Activated T-cell treated with anti-CD3 and anti-CD28 coated beads, Interleukin-2, amount 50 U/mL, for 24 hours (primary cell): ENCODE data around the gene CNDP2.

Experiments used
- DNase-seq: peaks from one replicate; pipeline ENCODE4 v3.0.0-alpha.2; 2020
- H3K27ac Mint-ChIP-seq: 2 replicates; pipeline ENCODE4 v1.8.0; 2020; ENCODE audit warnings: mild to moderate bottlenecking, mixed read lengths
- H3K27me3 Mint-ChIP-seq: 2 replicates; pipeline ENCODE4 v1.8.0; 2020; ENCODE audit warnings: mixed read lengths
- H3K36me3 Mint-ChIP-seq: 2 replicates; pipeline ENCODE4 v1.8.0; 2020; ENCODE audit warnings: low read depth, mixed read lengths
- H3K4me1 Mint-ChIP-seq: 2 replicates; pipeline ENCODE4 v1.8.0; 2020; ENCODE audit warnings: low read depth, mixed read lengths
- H3K4me3 Mint-ChIP-seq: 2 replicates; pipeline ENCODE4 v1.8.0; 2020; ENCODE audit warnings: mild to moderate bottlenecking, moderate library complexity, mixed read lengths
- H3K9me3 Mint-ChIP-seq: 2 replicates; pipeline ENCODE4 v1.8.0; 2020; ENCODE audit warnings: mixed read lengths

Gene CNDP2

DNA sequence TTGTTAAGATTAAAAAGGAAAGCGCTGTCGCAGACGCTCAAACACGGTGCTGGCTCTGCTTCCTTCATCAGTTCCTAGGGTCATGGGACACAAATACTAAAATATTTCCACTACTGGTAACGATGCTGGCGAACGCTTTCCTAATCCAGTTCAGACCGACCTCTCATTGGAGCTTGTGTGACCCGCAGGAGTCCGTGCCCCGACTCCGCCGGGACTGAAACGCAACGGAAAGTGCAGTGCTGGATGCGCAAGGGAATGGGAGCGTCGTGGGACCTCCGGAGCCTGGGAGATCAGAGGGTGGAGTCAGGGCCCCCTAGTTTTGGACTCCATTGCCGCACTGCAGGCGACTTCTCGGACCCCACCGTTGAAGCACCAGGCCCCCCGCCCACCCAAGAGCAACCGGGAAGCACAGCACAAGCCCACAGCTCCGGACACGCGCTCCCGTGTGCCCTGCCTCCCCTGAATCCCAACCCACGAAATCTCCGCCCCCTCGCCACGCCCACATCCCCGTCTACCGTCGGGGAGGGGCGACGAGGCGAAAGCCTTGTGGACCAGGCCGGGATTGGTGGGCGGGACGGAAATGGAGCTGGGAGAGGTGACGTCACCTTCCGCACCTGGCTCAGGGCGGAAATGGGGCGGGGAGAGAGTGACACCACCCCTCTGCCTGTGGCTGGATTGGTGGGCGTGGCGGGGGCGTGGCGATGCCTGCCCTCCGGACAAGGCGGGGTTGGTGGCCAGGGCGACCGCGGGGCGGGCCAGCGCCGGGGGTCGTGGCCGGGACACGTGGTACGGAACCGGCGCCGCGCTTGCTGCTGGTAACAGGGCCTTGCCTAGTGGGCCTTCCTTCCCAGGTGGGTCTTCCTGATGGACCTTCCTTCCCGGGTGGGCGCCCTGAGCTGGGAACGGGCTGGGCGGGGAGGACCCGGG, at the start of gene CNDP2:
TSS of gene CNDP2 (plus strand) at position 783 of the 927 bp plus-strand sequence. CDS start 3,611 bp downstream, outside the sequence.
- peaks cover 48% of the 10 kb centered on the region for H3K4me1 Mint-ChIP-seq
- H3K4me3 Mint-ChIP-seq = peak within 1 kb of the TSS; percentile 91
- H3K9me3 Mint-ChIP-seq = no peaks in the 10 kb centered on the region
- DNase-seq = peak; percentile 100
- H3K27me3 Mint-ChIP-seq = no peaks in the 10 kb centered on the region
- peaks cover 44% of the 10 kb centered on the region for H3K36me3 Mint-ChIP-seq
- peak within 1 kb of the TSS; percentile 100 for H3K27ac Mint-ChIP-seq

- Mint-ChIP-seq H3K4me3 (no peak overlapping the region), H3K27ac (no peak overlapping the region), H3K9me3 (no peaks in the 10 kb centered on the region), H3K4me1 (no peaks in the 10 kb centered on the region), H3K36me3 (no peaks in the 10 kb centered on the region), H3K27me3 (no peaks in the 10 kb centered on the region)
- DNase-seq = no peak
Observed at GRCh38 chr18:74446631-74447403, 49.3 kb upstream of the CNDP2 start.

DNA sequence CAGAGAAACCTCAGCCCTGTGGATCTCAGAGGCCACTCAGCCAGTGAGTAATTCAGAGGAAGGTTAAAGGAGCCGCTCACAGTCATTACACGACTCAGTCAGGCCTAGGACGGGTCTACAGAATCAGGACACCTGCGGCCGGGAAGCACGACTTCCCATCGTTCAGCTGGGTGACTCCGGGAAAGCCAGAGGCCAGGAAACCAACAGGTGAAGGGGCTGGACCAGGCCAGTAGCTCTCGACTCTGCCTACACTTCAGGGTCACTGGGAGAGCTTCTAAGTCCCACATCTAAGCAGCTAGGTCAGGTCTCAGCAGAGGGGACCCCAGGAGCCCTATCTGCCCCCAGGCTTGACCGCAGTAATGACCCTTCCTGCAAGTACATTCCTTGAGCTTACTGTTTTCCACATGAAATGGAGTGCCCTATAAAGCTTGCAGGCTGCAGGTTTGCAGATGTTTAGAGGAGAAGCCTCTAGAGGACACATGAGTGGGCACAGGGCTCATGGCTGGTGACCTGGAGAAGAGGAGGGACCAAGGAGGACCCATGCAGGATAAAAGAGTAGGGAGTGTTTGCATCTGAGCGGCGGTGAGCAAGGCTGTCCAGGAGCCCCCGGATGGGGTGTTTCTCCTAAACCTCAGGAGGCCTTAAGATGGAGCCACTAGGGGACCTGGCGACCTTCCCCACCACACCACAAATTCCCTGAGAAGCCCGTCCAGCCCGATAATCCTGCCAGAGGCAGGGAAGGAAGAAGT, 48.6 kb upstream of the CNDP2 start:
- Mint-ChIP-seq H3K27me3 (no peaks in the 10 kb centered on the region), H3K27ac (no peak overlapping the region)

GRCh38 chr18:74450626-74451025, 45.5 kb upstream of the CNDP2 start:
- H3K27ac Mint-ChIP-seq = no peak overlapping the region
- no peaks in the 10 kb centered on the region for H3K9me3 Mint-ChIP-seq
- H3K4me1 Mint-ChIP-seq = no peaks in the 10 kb centered on the region
- H3K4me3 Mint-ChIP-seq = no peak overlapping the region
- DNase-seq = no peak
- no peaks in the 10 kb centered on the region for H3K36me3 Mint-ChIP-seq
- peaks cover 27% of the 10 kb centered on the region for H3K27me3 Mint-ChIP-seq

More for the DNA sequence above, 48.6 kb upstream of the CNDP2 start:
- DNase-seq = no peak
- no peaks in the 10 kb centered on the region for H3K9me3 Mint-ChIP-seq
- H3K4me1 Mint-ChIP-seq = no peaks in the 10 kb centered on the region
- no peak overlapping the region for H3K4me3 Mint-ChIP-seq
- no peaks in the 10 kb centered on the region for H3K36me3 Mint-ChIP-seq

DNA sequence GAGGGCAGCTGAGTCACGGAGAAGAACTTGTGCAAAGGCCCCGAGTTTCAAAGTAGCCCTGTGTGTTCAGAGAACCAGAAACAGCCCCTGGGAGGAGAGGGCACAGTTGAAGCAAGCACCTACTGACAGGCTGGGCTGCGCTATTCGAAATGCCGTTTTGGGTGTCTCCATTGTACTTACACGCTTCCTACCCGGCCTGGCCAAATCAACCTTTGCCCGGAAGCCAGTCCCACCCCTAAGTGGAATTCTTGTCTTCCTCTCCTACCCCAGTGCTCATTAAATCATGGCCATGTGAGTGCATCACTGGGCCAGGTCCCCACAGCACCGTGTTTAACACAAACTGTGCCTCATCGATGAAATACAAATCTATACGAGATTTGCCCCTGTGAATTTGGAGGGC, 45.0 kb upstream of the CNDP2 start:
- H3K9me3 Mint-ChIP-seq = no peaks in the 10 kb centered on the region
- peaks cover 2% of the 10 kb centered on the region for H3K4me1 Mint-ChIP-seq
- H3K27me3 Mint-ChIP-seq = peaks cover 32% of the 10 kb centered on the region
- H3K36me3 Mint-ChIP-seq = no peaks in the 10 kb centered on the region
- no peak overlapping the region for H3K4me3 Mint-ChIP-seq
- DNase-seq = no peak
- no peak overlapping the region for H3K27ac Mint-ChIP-seq

DNA sequence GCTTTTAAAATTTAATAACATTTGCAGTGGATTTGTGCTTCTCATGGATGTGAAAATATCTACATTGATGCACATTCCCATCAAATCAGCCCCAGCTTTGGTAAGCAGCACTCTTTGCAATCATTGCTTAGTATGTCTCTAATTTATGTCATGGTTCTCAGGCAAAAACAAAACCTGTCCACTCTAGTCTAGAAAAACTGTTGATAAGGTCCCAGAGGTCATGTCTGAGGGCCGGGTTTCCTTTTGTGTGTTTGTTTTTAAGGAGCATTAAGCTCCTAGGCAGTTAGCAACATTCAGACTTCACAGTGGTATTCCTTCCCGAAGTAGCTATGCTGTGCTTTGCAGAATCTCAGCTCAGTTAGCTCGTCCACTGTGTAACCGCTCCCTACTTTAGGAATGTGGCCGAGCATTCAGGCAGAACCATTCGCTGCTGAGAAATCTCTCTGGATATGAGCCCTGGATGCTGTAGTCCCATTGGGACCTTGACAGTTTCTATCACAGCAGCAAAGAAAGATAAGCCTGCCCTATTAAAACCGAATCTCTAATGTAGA, 43.1 kb upstream of the CNDP2 start:
- Mint-ChIP-seq H3K27ac (no peak overlapping the region), H3K36me3 (no peaks in the 10 kb centered on the region), H3K9me3 (no peaks in the 10 kb centered on the region), H3K27me3 (peaks cover 46% of the 10 kb centered on the region), H3K4me3 (no peak overlapping the region), H3K4me1 (peaks cover 4% of the 10 kb centered on the region)
- DNase-seq = no peak

GRCh38 chr18:74453642-74454198, 42.4 kb upstream of the CNDP2 start:
- Mint-ChIP-seq H3K4me3 (no peak overlapping the region), H3K4me1 (peaks cover 8% of the 10 kb centered on the region), H3K27ac (no peak overlapping the region), H3K36me3 (no peaks in the 10 kb centered on the region), H3K9me3 (no peaks in the 10 kb centered on the region), H3K27me3 (peaks cover 51% of the 10 kb centered on the region)
- DNase-seq = no peak

DNA sequence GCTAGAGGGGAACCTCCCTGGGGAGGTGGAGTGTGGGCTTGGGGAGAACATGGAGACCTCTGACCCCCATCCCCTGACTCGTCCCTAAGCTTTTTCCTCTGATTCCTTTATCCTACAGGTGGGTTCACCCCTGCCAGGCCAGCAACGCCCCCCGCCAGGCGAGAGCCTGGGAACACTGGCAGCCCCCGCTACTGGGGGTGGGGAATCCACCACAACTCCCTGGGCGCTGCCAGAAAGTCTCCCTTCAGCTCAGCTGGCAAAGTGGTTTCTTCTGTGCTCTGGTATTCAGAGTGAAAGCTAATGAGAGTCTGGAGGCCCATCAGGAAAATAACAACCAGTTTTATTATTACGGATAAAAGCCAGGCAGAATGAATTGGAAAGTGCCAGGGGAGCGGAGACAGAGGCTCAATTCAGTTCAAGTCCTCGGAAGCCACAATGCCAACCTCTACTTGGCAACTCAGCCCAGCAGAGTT, 41.8 kb upstream of the CNDP2 start:
- DNase-seq = no peak
- no peaks in the 10 kb centered on the region for H3K36me3 Mint-ChIP-seq
- H3K27me3 Mint-ChIP-seq = peaks cover 51% of the 10 kb centered on the region
- no peaks in the 10 kb centered on the region for H3K9me3 Mint-ChIP-seq
- no peak overlapping the region for H3K27ac Mint-ChIP-seq
- H3K4me1 Mint-ChIP-seq = peaks cover 12% of the 10 kb centered on the region
- H3K4me3 Mint-ChIP-seq = no peak overlapping the region

- H3K27ac Mint-ChIP-seq = no peak overlapping the region
- no peak for DNase-seq
- no peak overlapping the region for H3K4me3 Mint-ChIP-seq
- H3K4me1 Mint-ChIP-seq = peaks cover 14% of the 10 kb centered on the region
- no peaks in the 10 kb centered on the region for H3K9me3 Mint-ChIP-seq
- no peaks in the 10 kb centered on the region for H3K36me3 Mint-ChIP-seq
- H3K27me3 Mint-ChIP-seq = peaks cover 51% of the 10 kb centered on the region
Observed at GRCh38 chr18:74455386-74455785, 40.8 kb upstream of the CNDP2 start.

DNA sequence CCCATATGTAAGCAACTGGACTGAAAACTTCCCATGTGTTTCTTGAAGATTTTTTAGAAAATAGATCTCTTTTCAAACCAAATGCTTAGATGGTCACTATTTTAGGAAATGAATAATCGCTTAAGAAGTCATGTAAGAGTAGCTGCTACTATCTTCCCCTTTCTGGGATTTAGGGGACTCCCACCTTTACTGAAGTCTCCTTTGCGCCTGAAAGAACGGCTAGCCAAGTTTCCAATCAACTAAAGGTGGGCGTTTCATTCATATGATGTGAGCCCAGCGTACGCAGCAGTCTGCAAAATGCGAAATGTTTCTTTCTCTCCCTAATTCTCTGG, 40.2 kb upstream of the CNDP2 start:
- H3K27me3 Mint-ChIP-seq = peaks cover 51% of the 10 kb centered on the region

DNA sequence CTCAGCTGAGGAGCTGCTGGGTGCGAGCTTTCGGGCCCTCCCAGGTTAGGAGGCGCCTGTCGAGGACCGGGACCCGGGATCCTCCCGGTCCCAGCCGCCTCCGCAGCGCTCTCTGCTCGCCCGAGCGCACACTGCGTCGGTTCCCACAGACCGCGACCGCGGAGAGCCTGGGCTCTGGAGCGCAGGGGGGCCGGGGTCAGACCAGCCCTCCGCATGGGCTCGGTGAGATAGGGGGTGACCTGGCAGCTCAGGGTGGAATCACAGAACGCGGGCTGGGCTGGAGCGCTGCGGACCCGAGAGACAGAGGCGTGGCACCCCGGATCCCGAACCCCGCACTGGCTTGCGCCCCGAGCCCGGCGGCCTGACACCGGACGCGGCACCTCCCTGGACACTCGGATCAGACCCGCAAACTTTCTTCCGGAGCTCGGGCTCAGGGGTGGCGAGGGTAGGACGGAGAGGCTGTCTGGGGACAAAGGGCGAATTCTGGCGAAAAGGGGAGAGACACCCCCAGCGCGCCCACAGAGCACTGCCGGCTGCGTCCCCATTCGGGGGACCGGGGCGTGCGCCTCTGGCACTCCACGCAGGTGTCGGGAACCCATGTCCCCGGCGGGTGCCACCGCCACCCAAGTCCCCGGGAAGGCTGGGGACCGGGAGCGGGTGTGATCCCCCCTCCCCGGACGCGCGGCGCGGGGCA, 39.7 kb upstream of the CNDP2 start:
- Mint-ChIP-seq H3K36me3 (no peaks in the 10 kb centered on the region), H3K4me1 (peaks cover 14% of the 10 kb centered on the region), H3K9me3 (no peaks in the 10 kb centered on the region), H3K4me3 (peak overlapping the region; percentile 49), H3K27ac (no peak overlapping the region), H3K27me3 (peaks cover 51% of the 10 kb centered on the region)
- DNase-seq = peak; percentile 41

More for the DNA sequence above, 40.2 kb upstream of the CNDP2 start:
- Mint-ChIP-seq H3K36me3 (no peaks in the 10 kb centered on the region), H3K9me3 (no peaks in the 10 kb centered on the region), H3K27ac (no peak overlapping the region), H3K4me3 (peak overlapping the region; percentile 49), H3K4me1 (peaks cover 14% of the 10 kb centered on the region)
- no peak for DNase-seq

GRCh38 chr18:74457043-74457724, 39.0 kb upstream of the CNDP2 start, which contains the start of gene DIPK1C:
Gene DIPK1C, minus strand, starts transcription at chr18:74457308. Its CDS starts 49 bp downstream, at chr18:74457259.
- H3K9me3 Mint-ChIP-seq = no peaks in the 10 kb centered on the region
- peaks cover 14% of the 10 kb centered on the region for H3K4me1 Mint-ChIP-seq
- H3K27me3 Mint-ChIP-seq = peaks cover 51% of the 10 kb centered on the region
- H3K4me3 Mint-ChIP-seq = peak within 1 kb of the TSS; percentile 61
- H3K27ac Mint-ChIP-seq = no peak within 1 kb of the TSS
- H3K36me3 Mint-ChIP-seq = no peaks in the 10 kb centered on the region
- no peak for DNase-seq
